Natural killer cell treated with Interleukin-12 subunit alpha and Interleukin-12 subunit beta and Interleukin-15 and Interleukin-18, amount 100 ng/mL, for 72 hours (primary cell): Measurements from ENCODE around the gene ZFYVE21. TPM values are rescaled to one million over a fixed set of nuclear protein-coding genes. Genes with fewer than 3 reads are reported as not detected.

Experiments used
- ATAC-seq, 2 donors: fragments of 150-1000 bp; cut with Tn5 transposase in 1 of 2; sonication (Bioruptor Pico), chemical (Tn5 transposase) in 1 of 2; 2 replicates each; pipeline ENCODE4 v1.10.0; 2021
- DNase-seq: peaks from one replicate; pipeline ENCODE4 v3.0.0; 2022; ENCODE audit warnings: low spot score
- H3K27ac Mint-ChIP-seq, 2 donors: 1 replicate in 1 of 2; 2 replicates in 1 of 2; pipeline ENCODE4 v1.8.0; 2022; ENCODE audit warnings: mixed read lengths in 2 of 2, mild to moderate bottlenecking in 1 of 2, moderate library complexity in 1 of 2
- H3K27me3 Mint-ChIP-seq, 2 donors: 1 replicate in 1 of 2; 2 replicates in 1 of 2; pipeline ENCODE4 v1.8.0; 2022; ENCODE audit warnings: mixed read lengths in 2 of 2
- H3K36me3 Mint-ChIP-seq: one replicate; pipeline ENCODE4 v1.8.0; 2022; ENCODE audit warnings: mixed read lengths
- H3K4me1 Mint-ChIP-seq, 2 donors: 1 replicate in 1 of 2; 2 replicates in 1 of 2; pipeline ENCODE4 v1.8.0; 2022; ENCODE audit warnings: low read depth in 2 of 2, mixed read lengths in 2 of 2, mild to moderate bottlenecking in 1 of 2
- H3K4me3 Mint-ChIP-seq: one replicate; pipeline ENCODE4 v1.8.0; 2022; ENCODE audit warnings: mixed read lengths
- H3K9me3 Mint-ChIP-seq: 2 replicates; pipeline ENCODE4 v1.8.0; 2022; ENCODE audit warnings: mixed read lengths
- total RNA-seq, 2 donors: library from RNA; stranded (reverse); gene quantifications; one replicate each; pipeline ENCODE4 v1.2.3, GENCODE V29; 2022

The ZFYVE21 gene
- total RNA-seq, 2 donors from 2014 or later, result 13.0 to 22.0 TPM

- Mint-ChIP-seq H3K36me3 (no peaks in the 10 kb centered on the region), H3K9me3 (no peaks in the 10 kb centered on the region), H3K27me3 (no peaks in the 10 kb centered on the region), H3K27ac (peak overlapping the region in 1 of 2 donors; percentile 49), H3K4me3 (no peak overlapping the region), H3K4me1 (peaks cover 0 to 15% of the 10 kb centered on the region in 2 donors)
- DNase-seq (no peak), ATAC-seq (no peak)
Measured at GRCh38 chr14:103705118-103705503, 10.5 kb upstream of the ZFYVE21 start.

DNA sequence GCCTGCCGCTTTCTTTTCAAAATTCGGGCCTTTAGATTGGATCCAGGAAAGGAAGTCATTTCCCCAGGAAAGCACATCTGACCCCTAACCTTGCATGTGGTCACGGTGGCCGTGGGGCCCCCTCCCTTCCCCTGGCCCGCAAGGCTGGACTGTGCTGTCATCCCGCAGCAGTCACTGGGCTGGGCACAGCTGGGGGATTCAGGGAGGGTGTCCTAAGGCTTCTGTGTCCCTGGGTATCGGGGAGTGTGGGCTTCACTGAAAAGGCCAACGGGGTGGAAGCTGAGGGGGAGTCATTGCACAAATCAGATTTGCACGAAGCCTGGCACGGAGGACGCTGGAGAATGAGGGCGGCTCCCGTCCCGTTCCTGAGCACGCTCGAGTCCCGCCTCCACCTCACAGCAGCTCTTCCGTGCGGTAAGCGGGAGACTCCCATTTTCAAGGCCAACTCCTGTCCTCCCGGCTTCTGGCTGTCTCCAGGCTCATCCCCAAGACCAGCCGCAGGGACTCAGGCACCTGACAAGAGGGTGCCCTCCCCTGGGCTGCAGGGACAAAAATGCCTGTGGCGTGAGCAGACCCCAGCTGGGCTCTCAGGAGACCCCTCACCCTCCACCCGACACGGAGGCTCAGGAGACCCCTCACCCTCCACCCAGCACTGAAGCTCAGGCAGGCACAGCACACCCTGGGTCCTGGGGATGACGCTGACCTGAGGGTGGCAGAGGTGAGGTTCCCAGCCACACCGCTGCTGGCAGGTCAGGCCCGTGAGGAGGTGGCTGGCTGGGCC, 9.9 kb upstream of the ZFYVE21 start:
- H3K36me3 Mint-ChIP-seq, result no peaks in the 10 kb centered on the region
- no peak for DNase-seq
- no peak for ATAC-seq
- no peaks in the 10 kb centered on the region for H3K27me3 Mint-ChIP-seq
- peaks cover 0 to 15% of the 10 kb centered on the region in 2 donors for H3K4me1 Mint-ChIP-seq
- no peaks in the 10 kb centered on the region for H3K9me3 Mint-ChIP-seq
- H3K27ac Mint-ChIP-seq, result peak overlapping the region in 1 of 2 donors; percentile 49
- no peak overlapping the region for H3K4me3 Mint-ChIP-seq

DNA sequence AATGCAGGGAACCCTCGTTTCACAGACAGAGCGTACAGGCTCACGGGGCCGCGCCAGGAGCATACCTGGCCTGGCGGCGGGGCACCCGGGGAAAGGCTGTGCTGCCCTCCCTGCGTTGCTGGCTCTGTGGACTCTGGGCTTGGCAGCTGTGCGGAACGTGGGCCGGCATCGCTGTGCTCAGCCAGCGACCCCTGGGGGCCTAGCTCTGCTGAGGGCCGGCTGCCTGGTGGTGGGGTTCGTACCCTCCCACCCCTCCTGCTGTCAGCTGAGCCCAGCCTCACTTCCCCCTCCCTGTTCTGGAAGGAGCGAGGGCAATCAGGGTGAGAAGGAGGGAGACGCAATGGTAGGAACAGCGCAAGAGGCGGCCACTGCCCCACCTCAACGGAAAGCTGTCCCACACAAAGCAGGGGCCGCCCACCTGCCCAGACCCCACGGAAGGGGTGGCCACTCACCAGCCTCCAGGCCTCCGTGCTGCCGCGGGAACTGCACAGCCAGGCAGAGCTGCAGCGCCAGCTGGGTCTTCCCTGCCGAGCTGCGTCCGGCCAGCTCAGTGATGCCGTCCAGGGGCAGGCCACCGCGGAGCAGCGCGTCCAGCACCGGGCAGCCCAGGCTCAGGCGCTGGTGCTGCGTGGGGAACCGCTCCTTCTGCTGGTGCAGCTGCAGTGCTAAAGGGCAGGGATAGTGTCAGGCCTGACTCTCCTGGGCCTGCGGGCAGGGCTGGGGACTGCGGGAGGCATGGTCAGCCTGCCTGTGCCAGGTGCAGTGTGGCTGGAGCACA, 8.9 kb upstream of the ZFYVE21 start:
- ATAC-seq, result no peak
- no peak overlapping the region for H3K27ac Mint-ChIP-seq

DNA sequence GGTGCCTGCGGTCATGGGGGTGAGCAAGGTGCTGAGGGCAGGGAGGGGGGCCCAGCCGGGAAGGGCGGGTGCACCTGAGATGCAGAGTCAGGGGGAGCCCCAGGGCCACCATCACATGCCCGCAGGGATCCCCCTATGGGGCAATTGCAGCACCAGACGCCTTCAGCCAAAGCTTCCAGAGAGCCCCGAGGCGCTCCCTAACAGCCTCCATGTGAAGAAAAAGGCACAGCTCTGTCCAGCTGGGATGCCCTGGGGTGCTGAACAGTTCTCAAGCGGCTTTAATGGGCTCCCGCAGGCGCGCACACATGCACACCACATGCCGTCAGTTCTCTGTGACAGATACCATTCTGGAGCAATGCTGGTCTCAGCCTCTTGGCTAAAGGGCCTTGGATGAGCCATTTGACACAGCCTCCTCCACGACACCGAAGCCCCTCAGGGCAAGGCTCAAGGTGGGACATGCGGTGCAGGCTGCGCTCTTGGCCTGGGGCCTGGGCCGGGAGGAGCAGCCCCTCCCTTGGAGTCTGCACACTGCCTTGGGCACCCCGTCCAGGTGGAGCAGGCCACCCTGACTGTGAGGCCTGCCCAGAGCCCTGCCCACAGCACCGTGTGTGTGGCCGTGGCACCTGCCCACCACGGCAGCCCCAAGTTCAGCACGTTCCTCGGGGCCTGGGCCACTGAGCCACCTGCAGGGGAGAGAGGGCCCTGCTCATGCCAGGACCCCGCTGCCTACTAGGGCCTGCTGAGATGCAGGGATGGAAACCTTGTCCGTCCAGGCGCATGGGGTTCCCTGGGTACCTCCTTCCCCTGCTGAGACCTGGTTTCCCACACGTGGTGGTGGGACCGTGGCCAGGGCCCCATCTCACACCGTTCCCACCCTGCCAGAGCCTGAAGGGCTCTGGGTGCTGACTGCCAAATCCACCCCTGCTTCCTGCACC, 8.0 kb upstream of the ZFYVE21 start:
- peaks cover 0 to 13% of the 10 kb centered on the region in 2 donors for H3K4me1 Mint-ChIP-seq
- ATAC-seq, result peak in 1 of 2 donors; percentile 11
- H3K9me3 Mint-ChIP-seq, result no peaks in the 10 kb centered on the region
- no peaks in the 10 kb centered on the region for H3K27me3 Mint-ChIP-seq
- no peak overlapping the region for H3K4me3 Mint-ChIP-seq
- DNase-seq, result no peak
- H3K27ac Mint-ChIP-seq, result no peak overlapping the region
- H3K36me3 Mint-ChIP-seq, result no peaks in the 10 kb centered on the region

More for the DNA sequence above, 8.9 kb upstream of the ZFYVE21 start:
- H3K9me3 Mint-ChIP-seq, result no peaks in the 10 kb centered on the region
- H3K36me3 Mint-ChIP-seq, result no peaks in the 10 kb centered on the region
- no peaks in the 10 kb centered on the region for H3K27me3 Mint-ChIP-seq
- no peak overlapping the region for H3K4me3 Mint-ChIP-seq
- DNase-seq, result no peak
- peaks cover 0 to 15% of the 10 kb centered on the region in 2 donors for H3K4me1 Mint-ChIP-seq

- Mint-ChIP-seq H3K4me3 (no peak overlapping the region), H3K27ac (no peak overlapping the region), H3K9me3 (no peaks in the 10 kb centered on the region), H3K36me3 (no peaks in the 10 kb centered on the region), H3K4me1 (peaks cover 0 to 12% of the 10 kb centered on the region in 2 donors), H3K27me3 (no peaks in the 10 kb centered on the region)
- DNase-seq (no peak), ATAC-seq (no peak)
Measured at GRCh38 chr14:103708750-103709187, 6.8 kb upstream of the ZFYVE21 start.

GRCh38 chr14:103709814-103710213, 5.8 kb upstream of the ZFYVE21 start:
- H3K9me3 Mint-ChIP-seq, result no peaks in the 10 kb centered on the region
- no peaks in the 10 kb centered on the region for H3K36me3 Mint-ChIP-seq
- DNase-seq (no peak), ATAC-seq (no peak)
- H3K27ac Mint-ChIP-seq, result no peak overlapping the region
- H3K27me3 Mint-ChIP-seq, result no peaks in the 10 kb centered on the region
- H3K4me3 Mint-ChIP-seq, result no peak overlapping the region
- peaks cover 0 to 13% of the 10 kb centered on the region in 2 donors for H3K4me1 Mint-ChIP-seq

GRCh38 chr14:103710771-103711377, 4.7 kb upstream of the ZFYVE21 start:
- no peaks in the 10 kb centered on the region for H3K27me3 Mint-ChIP-seq
- H3K4me3 Mint-ChIP-seq, result no peak overlapping the region
- no peak overlapping the region for H3K27ac Mint-ChIP-seq
- DNase-seq (no peak), ATAC-seq (no peak)
- no peaks in the 10 kb centered on the region for H3K9me3 Mint-ChIP-seq
- H3K36me3 Mint-ChIP-seq, result no peaks in the 10 kb centered on the region
- H3K4me1 Mint-ChIP-seq, result peaks cover 0 to 17% of the 10 kb centered on the region in 2 donors

DNA sequence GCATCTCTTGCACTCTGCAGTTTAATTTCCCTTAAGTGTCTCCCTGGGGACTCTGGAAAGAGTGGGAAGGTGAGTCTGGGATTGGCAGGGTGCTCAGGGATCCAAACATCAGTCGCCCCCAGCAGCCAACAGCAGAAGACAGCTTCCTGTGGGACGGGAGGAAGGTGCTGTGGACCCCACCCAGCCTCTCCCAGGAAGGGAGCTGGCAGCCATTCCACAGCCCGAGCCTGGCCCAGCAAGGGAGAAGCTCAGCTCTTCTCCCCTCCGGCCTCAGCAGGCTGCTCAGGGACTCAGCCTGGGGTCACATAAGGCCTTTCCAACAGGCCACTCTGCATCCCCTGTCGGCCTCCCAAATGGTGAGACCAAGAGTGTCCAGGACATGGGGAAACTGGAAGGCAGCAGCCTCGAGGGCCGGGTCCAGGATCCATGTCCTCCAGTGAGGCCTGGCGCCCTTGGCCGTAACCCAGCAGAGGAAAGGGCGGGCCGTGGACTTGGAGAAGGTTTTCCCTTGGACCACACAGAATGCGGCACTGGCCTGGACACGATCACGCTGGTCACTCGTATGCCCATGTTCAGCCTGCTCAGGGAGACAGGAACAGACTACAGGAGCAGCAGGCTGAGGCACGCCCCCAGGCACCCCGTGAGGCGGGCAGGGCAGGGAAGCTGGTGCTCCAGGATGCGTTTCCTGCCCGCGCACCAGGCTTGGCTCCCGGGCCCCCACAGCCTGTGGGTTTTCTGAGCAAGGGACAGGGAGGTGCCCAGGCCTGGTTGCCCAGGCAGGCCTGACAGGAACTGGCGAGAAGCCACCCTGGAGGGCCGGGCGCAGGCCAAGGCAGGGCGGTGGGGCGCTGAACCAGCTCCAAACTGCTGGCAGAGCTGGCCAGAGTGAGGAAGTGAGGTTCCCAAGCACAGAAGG, 3.8 kb upstream of the ZFYVE21 start:
- no peak overlapping the region for H3K27ac Mint-ChIP-seq
- peaks cover 0 to 17% of the 10 kb centered on the region in 2 donors for H3K4me1 Mint-ChIP-seq
- no peak for DNase-seq
- H3K9me3 Mint-ChIP-seq, result no peaks in the 10 kb centered on the region
- ATAC-seq, result no peak
- no peaks in the 10 kb centered on the region for H3K27me3 Mint-ChIP-seq
- H3K36me3 Mint-ChIP-seq, result no peaks in the 10 kb centered on the region
- H3K4me3 Mint-ChIP-seq, result no peak overlapping the region

DNA sequence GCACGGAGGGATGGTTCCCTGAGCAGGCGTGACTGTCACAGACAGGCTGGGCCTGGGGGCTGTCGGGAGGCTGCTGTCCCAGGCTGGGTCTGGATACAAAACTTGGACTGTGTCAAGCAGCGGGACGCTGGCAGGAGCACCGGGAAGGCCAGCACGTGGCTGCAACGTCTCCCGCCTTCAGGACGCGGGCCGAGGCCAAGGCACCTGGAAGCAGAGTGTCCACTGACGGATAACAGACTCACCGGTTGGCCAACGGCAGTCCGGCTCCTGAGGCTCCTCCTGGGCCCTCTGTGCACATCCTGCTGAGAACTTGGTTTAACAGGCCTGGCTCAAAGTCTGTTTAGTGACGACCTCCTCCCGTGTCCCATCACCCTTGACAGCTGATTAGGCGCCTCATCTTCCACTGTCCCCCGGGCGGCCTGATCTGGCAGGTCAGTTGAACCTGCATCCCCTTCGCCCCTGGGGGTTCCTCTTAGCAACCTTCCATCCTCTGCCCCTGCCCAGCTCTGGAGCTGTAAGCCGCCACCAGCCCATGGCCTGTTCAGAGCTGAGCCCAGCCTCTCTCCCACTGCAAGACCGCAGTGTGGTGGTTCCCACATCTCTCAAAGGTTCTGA, 2.9 kb upstream of the ZFYVE21 start:
- no peak overlapping the region for H3K4me3 Mint-ChIP-seq

GRCh38 chr14:103713304-103714062, 2.1 kb upstream of the ZFYVE21 start:
- H3K27ac Mint-ChIP-seq, result peak overlapping the region in 1 of 2 donors; percentile 88

More for the DNA sequence above, 2.9 kb upstream of the ZFYVE21 start:
- no peak for ATAC-seq
- Mint-ChIP-seq H3K4me1 (peaks cover 5 to 26% of the 10 kb centered on the region in 2 donors), H3K9me3 (no peaks in the 10 kb centered on the region), H3K27me3 (no peaks in the 10 kb centered on the region), H3K27ac (peak overlapping the region in 1 of 2 donors; percentile 17), H3K36me3 (no peaks in the 10 kb centered on the region)
- DNase-seq, result no peak

GRCh38 chr14:103714063-103714724, 1.4 kb upstream of the ZFYVE21 start:
- H3K4me3 Mint-ChIP-seq, result peak overlapping the region; percentile 98

More at GRCh38 chr14:103713304-103714062, 2.1 kb upstream of the ZFYVE21 start:
- H3K4me1 Mint-ChIP-seq, result peaks cover 8 to 28% of the 10 kb centered on the region in 2 donors
- no peaks in the 10 kb centered on the region for H3K9me3 Mint-ChIP-seq
- no peak for ATAC-seq
- H3K27me3 Mint-ChIP-seq, result no peaks in the 10 kb centered on the region
- no peaks in the 10 kb centered on the region for H3K36me3 Mint-ChIP-seq
- H3K4me3 Mint-ChIP-seq, result peak overlapping the region; percentile 98
- no peak for DNase-seq

More at GRCh38 chr14:103714063-103714724, 1.4 kb upstream of the ZFYVE21 start:
- Mint-ChIP-seq H3K9me3 (no peaks in the 10 kb centered on the region), H3K27me3 (no peaks in the 10 kb centered on the region), H3K27ac (peak overlapping the region; percentile 84 to 88), H3K36me3 (no peaks in the 10 kb centered on the region), H3K4me1 (peaks cover 8 to 27% of the 10 kb centered on the region in 2 donors)
- DNase-seq, result no peak
- no peak for ATAC-seq
